GM18868 (cell line): ENCODE measurements around the gene GRP.

Source experiments
- ATAC-seq: cut with Tn5 transposase; IDR thresholded peaks from one replicate; pipeline ENCODE4 v1.9.1; 2021; ENCODE audit warnings: mild to moderate bottlenecking, moderate library complexity; ENCODE audit not compliant: unreplicated experiment

Gene GRP

GRCh38 chr18:59266886-59267502, 47.0 kb downstream of the GRP start:
- no peak for ATAC-seq

- ATAC-seq: no peak
Measured at GRCh38 chr18:59267503-59268126, 47.7 kb downstream of the GRP start.

GRCh38 chr18:59268127-59268720, 48.3 kb downstream of the GRP start:
- no peak for ATAC-seq

- peak; percentile 55 for ATAC-seq
Measured at GRCh38 chr18:59268721-59269562, 49.0 kb downstream of the GRP start.

GRCh38 chr18:59269563-59270119, 49.7 kb downstream of the GRP start:
- ATAC-seq: no peak

- no peak for ATAC-seq
Measured at GRCh38 chr18:59270689-59271257, 50.8 kb downstream of the GRP start.

GRCh38 chr18:59271606-59272220, 51.8 kb downstream of the GRP start:
- ATAC-seq: no peak

- no peak for ATAC-seq
Measured at GRCh38 chr18:59272221-59272888, 52.4 kb downstream of the GRP start.

- ATAC-seq: peak; percentile 53
Measured at GRCh38 chr18:59272891-59273758, 53.2 kb downstream of the GRP start, which contains the start of gene RAX. Gene RAX (minus strand): TSS chr18:59273454. CDS start chr18:59273206, 248 bp downstream.

GRCh38 chr18:59273759-59274532, 54.0 kb downstream of the GRP start:
- no peak for ATAC-seq

GRCh38 chr18:59274533-59274928, 54.6 kb downstream of the GRP start:
- no peak for ATAC-seq

- no peak for ATAC-seq
Measured at GRCh38 chr18:59275406-59275949, 55.5 kb downstream of the GRP start.

- ATAC-seq: no peak
Measured at GRCh38 chr18:59276047-59276446, 56.1 kb downstream of the GRP start.

GRCh38 chr18:59278793-59279192, 58.8 kb downstream of the GRP start:
- ATAC-seq: no peak

GRCh38 chr18:59279193-59279592, 59.2 kb downstream of the GRP start:
- ATAC-seq: no peak

- ATAC-seq: no peak
Measured at GRCh38 chr18:59279722-59280121, 59.8 kb downstream of the GRP start.
